ENCODE measurements around the gene USP17L26.
"Not testable (repeated sequence)": the region's sequence is repeated elsewhere in the genome, so short reads cannot be mapped to it uniquely, and the experiment has no call there.

USP17L26 gene, protein sequence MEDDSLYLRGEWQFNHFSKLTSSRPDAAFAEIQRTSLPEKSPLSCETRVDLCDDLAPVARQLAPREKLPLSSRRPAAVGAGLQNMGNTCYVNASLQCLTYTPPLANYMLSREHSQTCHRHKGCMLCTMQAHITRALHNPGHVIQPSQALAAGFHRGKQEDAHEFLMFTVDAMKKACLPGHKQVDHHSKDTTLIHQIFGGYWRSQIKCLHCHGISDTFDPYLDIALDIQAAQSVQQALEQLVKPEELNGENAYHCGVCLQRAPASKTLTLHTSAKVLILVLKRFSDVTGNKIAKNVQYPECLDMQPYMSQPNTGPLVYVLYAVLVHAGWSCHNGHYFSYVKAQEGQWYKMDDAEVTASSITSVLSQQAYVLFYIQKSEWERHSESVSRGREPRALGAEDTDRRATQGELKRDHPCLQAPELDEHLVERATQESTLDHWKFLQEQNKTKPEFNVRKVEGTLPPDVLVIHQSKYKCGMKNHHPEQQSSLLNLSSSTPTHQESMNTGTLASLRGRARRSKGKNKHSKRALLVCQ

DNA sequence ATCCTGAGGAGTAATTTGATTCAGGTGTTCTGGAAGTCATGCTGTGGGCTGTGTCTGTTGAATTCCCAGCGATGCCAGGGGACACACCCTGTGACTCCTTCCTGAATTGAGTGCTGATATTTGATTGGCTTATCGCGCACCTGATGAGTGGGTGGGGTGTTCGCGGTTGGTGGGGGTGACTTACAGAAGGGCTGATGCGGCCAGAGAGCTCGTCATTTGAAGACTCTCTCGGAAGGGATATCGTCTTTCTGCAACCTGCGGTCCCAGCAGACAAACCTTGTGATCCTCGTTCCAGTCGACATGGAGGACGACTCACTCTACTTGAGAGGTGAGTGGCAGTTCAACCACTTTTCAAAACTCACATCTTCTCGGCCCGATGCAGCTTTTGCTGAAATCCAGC, at the start of gene USP17L26:
USP17L26 (plus strand) TSS at position 301 of the 400 bp plus-strand sequence; CDS start at position 301, 0 bp downstream.
- not testable (repeated sequence) for H3K4me3 ChIP-seq (replicated peaks; ENCODE audit: low read depth, low read length); DNase-seq (ENCODE audit: extremely low read depth, low read depth)

GRCh38 chr4:9324191-9324590, 10.3 kb upstream of the USP17L26 start:
- not testable (repeated sequence) for DNase-seq (ENCODE audit: extremely low read depth, low read depth); H3K4me3 ChIP-seq (replicated peaks; ENCODE audit: low read depth, low read length)

DNA sequence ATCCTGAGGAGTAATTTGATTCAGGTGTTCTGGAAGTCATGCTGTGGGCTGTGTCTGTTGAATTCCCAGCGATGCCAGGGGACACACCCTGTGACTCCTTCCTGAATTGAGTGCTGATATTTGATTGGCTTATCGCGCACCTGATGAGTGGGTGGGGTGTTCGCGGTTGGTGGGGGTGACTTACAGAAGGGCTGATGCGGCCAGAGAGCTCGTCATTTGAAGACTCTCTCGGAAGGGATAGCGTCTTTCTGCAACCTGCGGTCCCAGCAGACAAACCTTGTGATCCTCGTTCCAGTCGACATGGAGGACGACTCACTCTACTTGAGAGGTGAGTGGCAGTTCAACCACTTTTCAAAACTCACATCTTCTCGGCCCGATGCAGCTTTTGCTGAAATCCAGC, 9.6 kb upstream of the USP17L26 start, which contains the start of gene USP17L24:
USP17L24 (plus strand) TSS at position 301 of the 400 bp plus-strand sequence; CDS start at position 301, 0 bp downstream.
- DNase-seq (ENCODE audit: extremely low read depth, low read depth); H3K4me3 ChIP-seq (replicated peaks; ENCODE audit: low read depth, low read length): not testable (repeated sequence)

DNA sequence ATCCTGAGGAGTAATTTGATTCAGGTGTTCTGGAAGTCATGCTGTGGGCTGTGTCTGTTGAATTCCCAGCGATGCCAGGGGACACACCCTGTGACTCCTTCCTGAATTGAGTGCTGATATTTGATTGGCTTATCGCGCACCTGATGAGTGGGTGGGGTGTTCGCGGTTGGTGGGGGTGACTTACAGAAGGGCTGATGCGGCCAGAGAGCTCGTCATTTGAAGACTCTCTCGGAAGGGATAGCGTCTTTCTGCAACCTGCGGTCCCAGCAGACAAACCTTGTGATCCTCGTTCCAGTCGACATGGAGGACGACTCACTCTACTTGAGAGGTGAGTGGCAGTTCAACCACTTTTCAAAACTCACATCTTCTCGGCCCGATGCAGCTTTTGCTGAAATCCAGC, 4.8 kb upstream of the USP17L26 start, which contains the start of gene USP17L25:
USP17L25 (plus strand) TSS at position 301 of the 400 bp plus-strand sequence; CDS start at position 301, 0 bp downstream.
- not testable (repeated sequence) for DNase-seq (ENCODE audit: extremely low read depth, low read depth); H3K4me3 ChIP-seq (replicated peaks; ENCODE audit: low read depth, low read length)

DNA sequence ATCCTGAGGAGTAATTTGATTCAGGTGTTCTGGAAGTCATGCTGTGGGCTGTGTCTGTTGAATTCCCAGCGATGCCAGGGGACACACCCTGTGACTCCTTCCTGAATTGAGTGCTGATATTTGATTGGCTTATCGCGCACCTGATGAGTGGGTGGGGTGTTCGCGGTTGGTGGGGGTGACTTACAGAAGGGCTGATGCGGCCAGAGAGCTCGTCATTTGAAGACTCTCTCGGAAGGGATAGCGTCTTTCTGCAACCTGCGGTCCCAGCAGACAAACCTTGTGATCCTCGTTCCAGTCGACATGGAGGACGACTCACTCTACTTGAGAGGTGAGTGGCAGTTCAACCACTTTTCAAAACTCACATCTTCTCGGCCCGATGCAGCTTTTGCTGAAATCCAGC, 4.6 kb downstream of the USP17L26 start, which contains the start of gene USP17L5:
USP17L5 (plus strand) TSS at position 301 of the 400 bp plus-strand sequence; CDS start at position 301, 0 bp downstream.
- H3K4me3 ChIP-seq (replicated peaks; ENCODE audit: low read depth, low read length); DNase-seq (ENCODE audit: extremely low read depth, low read depth): not testable (repeated sequence)

DNA sequence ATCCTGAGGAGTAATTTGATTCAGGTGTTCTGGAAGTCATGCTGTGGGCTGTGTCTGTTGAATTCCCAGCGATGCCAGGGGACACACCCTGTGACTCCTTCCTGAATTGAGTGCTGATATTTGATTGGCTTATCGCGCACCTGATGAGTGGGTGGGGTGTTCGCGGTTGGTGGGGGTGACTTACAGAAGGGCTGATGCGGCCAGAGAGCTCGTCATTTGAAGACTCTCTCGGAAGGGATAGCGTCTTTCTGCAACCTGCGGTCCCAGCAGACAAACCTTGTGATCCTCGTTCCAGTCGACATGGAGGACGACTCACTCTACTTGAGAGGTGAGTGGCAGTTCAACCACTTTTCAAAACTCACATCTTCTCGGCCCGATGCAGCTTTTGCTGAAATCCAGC, 9.4 kb downstream of the USP17L26 start, which contains the start of gene USP17L27:
USP17L27 (plus strand) TSS at position 301 of the 400 bp plus-strand sequence; CDS start at position 301, 0 bp downstream.
- not testable (repeated sequence) for DNase-seq (ENCODE audit: extremely low read depth, low read depth); H3K4me3 ChIP-seq (replicated peaks; ENCODE audit: low read depth, low read length)

DNA sequence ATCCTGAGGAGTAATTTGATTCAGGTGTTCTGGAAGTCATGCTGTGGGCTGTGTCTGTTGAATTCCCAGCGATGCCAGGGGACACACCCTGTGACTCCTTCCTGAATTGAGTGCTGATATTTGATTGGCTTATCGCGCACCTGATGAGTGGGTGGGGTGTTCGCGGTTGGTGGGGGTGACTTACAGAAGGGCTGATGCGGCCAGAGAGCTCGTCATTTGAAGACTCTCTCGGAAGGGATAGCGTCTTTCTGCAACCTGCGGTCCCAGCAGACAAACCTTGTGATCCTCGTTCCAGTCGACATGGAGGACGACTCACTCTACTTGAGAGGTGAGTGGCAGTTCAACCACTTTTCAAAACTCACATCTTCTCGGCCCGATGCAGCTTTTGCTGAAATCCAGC, 14.1 kb downstream of the USP17L26 start, which contains the start of gene USP17L28:
USP17L28 (plus strand) TSS at position 301 of the 400 bp plus-strand sequence; CDS start at position 301, 0 bp downstream.
- not testable (repeated sequence) for DNase-seq (ENCODE audit: extremely low read depth, low read depth); H3K4me3 ChIP-seq (replicated peaks; ENCODE audit: low read depth, low read length)

DNA sequence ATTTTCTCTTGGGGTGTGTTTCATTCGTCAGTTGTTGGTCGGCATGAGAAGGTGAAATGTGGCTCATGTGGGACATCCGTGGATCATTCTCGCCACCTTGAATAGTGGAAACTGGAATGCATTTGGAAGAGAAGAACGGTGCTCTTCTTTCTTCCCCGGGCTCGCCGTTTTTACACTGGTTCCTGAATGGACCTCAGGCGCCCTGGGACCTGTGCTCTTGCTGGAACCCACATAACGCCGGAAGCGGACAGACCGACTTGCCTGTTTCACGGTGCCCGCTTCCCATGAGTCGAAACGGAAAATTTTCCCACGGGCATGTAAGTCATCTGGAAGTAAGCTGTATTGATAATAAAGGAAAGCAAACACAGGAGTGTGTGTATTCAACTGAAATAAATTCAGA, 16.4 kb downstream of the USP17L26 start:
- DNase-seq (ENCODE audit: extremely low read depth, low read depth), result not testable (repeated sequence)

GRCh38 chr4:9353338-9353737, 18.9 kb downstream of the USP17L26 start, which contains the start of gene USP17L29:
USP17L29 (plus strand) TSS chr4:9353638; CDS start chr4:9353638, 0 bp downstream.
- not testable (repeated sequence) for DNase-seq (ENCODE audit: extremely low read depth, low read depth); H3K4me3 ChIP-seq (replicated peaks; ENCODE audit: low read depth, low read length)

More for the DNA sequence above, 16.4 kb downstream of the USP17L26 start:
- not testable (repeated sequence) for H3K4me3 ChIP-seq (replicated peaks; ENCODE audit: low read depth, low read length)

DNA sequence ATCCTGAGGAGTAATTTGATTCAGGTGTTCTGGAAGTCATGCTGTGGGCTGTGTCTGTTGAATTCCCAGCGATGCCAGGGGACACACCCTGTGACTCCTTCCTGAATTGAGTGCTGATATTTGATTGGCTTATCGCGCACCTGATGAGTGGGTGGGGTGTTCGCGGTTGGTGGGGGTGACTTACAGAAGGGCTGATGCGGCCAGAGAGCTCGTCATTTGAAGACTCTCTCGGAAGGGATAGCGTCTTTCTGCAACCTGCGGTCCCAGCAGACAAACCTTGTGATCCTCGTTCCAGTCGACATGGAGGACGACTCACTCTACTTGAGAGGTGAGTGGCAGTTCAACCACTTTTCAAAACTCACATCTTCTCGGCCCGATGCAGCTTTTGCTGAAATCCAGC, 28.4 kb downstream of the USP17L26 start, which contains the start of gene USP17L30:
USP17L30 (plus strand) TSS at position 301 of the 400 bp plus-strand sequence; CDS start at position 301, 0 bp downstream.
- not testable (repeated sequence) for DNase-seq (ENCODE audit: extremely low read depth, low read depth); H3K4me3 ChIP-seq (replicated peaks; ENCODE audit: low read depth, low read length)

DNA sequence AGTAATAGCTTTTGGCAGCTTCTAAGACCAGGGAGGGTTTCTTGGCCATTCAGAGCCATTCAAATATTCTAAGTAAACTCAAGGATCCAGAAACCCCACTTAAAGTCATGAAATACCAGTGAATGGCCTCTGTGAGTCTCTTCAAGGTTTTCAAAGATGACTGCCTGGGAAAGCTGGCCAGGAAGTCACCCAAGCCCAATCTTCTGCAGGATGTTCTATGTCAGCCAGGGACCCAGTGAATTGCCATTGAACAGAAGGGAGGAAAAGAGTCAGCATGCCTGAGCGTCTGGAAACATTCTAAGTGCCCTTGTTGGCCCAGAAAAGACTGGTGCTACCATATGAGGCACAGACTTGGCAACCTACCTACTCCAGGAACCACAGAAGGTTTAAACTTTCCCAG, 45.4 kb downstream of the USP17L26 start:
- not testable (repeated sequence) for DNase-seq (ENCODE audit: extremely low read depth, low read depth); H3K4me3 ChIP-seq (replicated peaks; ENCODE audit: low read depth, low read length)

- peak; percentile 37 for TF ChIP-seq CTCF (IDR thresholded peaks at IDR 0.05; ENCODE audit: low read depth, low read length, missing control alignments)
- DNase-seq (ENCODE audit: extremely low read depth, low read depth), result not testable (repeated sequence)
Measured at GRCh38 chr4:9381012-9381534, 46.6 kb downstream of the USP17L26 start.

More at GRCh38 chr4:9381012-9381534, 46.6 kb downstream of the USP17L26 start:
- H3K4me3 ChIP-seq (replicated peaks; ENCODE audit: low read depth, low read length), result peak overlapping the region; percentile 28

All from HFF-Myc (cell line).